SU-DHL-6 (cell line): ENCODE data around the gene PSEN1.

Source experiments
- H2AFZ ChIP-seq: fragments of 200-600 bp; sonication (generic); 2 replicates; pipeline ENCODE4 v1.6.1; 2014; ENCODE audit warnings: low read depth, mild to moderate bottlenecking, moderate library complexity, mixed read lengths, antibody characterized with exemption, low read length; ENCODE audit not compliant: severe bottlenecking
- H3F3A ChIP-seq: fragments of 200-600 bp; shearing (Covaris generic); 2 replicates; pipeline ENCODE4 v1.6.0; 2016; ENCODE audit warnings: antibody characterized with exemption, mild to moderate bottlenecking; ENCODE audit not compliant: insufficient read depth
- H3K27ac ChIP-seq: fragments of 200-600 bp; sonication (generic); 2 replicates; pipeline ENCODE4 v1.5.1; 2016; ENCODE audit warnings: low read depth, mild to moderate bottlenecking, low read length, moderate library complexity, mixed read lengths
- H3K27me3 ChIP-seq: fragments of 200-600 bp; sonication (generic), shearing (Covaris generic); 2 replicates; pipeline ENCODE4 v1.6.0; 2014; ENCODE audit warnings: mild to moderate bottlenecking, low read length
- H3K36me3 ChIP-seq: fragments of 200-600 bp; sonication (generic); 2 replicates; pipeline ENCODE4 v1.6.1; 2014; ENCODE audit warnings: mild to moderate bottlenecking, low read length, mixed read lengths
- H3K4me2 ChIP-seq: fragments of 300-600, 200-600 bp; shearing (Covaris generic), sonication (generic); 2 replicates; pipeline ENCODE4 v1.6.0; 2014; ENCODE audit warnings: low read length, low read depth, mild to moderate bottlenecking; ENCODE audit not compliant: poor library complexity, severe bottlenecking
- H3K4me3 ChIP-seq: fragments of 200-600 bp; sonication (generic); 2 replicates; pipeline ENCODE4 v1.5.1; 2014; ENCODE audit warnings: antibody characterized with exemption, low read length, mild to moderate bottlenecking, mixed read lengths; ENCODE audit not compliant: insufficient read depth, poor library complexity, severe bottlenecking
- H3K79me2 ChIP-seq: fragments of 200-600 bp; sonication (generic); 2 replicates; pipeline ENCODE4 v1.6.1; 2014; ENCODE audit warnings: mild to moderate bottlenecking, low read length, moderate library complexity; ENCODE audit not compliant: insufficient read depth
- H3K9ac ChIP-seq: fragments of 200-600 bp; sonication (generic); 2 replicates; pipeline ENCODE4 v1.7.0; 2014; ENCODE audit warnings: mild to moderate bottlenecking, low read length
- H3K9me2 ChIP-seq: fragments of 200-600 bp; sonication (generic); replicated peaks from 2 replicates; pipeline ENCODE4 v1.6.1; 2014; ENCODE audit warnings: low read length; ENCODE audit not compliant: insufficient read depth
- H3K9me3 ChIP-seq: fragments of 200-600 bp; sonication (generic); 2 replicates; pipeline ENCODE4 v1.6.1; 2014; ENCODE audit warnings: low read length, mixed read lengths; ENCODE audit not compliant: insufficient read depth
- H4K20me1 ChIP-seq: fragments of 200-600 bp; sonication (generic); 2 replicates; pipeline ENCODE4 v1.6.1; 2014; ENCODE audit warnings: low read depth, mild to moderate bottlenecking, antibody characterized with exemption, low read length, moderate library complexity, mixed read lengths
- EZH2phosphoT487 ChIP-seq: fragments of 200-600 bp; sonication (generic), shearing (Covaris generic); conservative IDR thresholded peaks from 2 replicates; pipeline ENCODE4 v1.6.1; 2018; ENCODE audit warnings: mild to moderate bottlenecking, antibody characterized with exemption, low read length, moderate library complexity, mixed read lengths
- TF ChIP-seq, protein P1 (sequence below): fragments of 200-600 bp; sonication (generic); IDR thresholded peaks from one replicate; pipeline ENCODE4 v1.5.1; 2017; ENCODE audit warnings: antibody characterized with exemption, mild to moderate bottlenecking, low read length, moderate library complexity; ENCODE audit not compliant: insufficient read depth, poor library complexity, severe bottlenecking

Gene PSEN1

DNA sequence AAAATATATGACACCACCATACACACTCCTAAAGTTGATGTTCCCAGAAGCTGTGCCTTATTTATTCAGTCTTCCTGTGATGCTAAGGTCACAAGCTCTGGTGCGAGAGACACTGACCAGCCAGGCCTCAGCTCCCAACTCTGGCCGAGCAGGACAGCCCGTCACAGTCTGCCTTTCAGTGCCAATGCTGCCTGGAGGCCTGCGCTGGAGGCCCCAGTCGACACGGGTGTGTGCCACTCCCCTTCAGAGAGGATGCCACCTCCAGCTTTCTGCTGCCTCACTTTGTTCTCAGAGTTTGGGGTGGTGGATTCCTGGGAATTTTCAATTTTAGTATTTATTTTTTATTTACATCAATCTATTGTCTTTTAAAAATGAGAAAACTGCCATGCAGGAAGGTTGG lies 93.7 kb downstream of the PSEN1 start:
- Histone ChIP-seq H3K9me2 (no peaks in the 10 kb centered on the region), H3K4me3 (no peak overlapping the region), H3K9ac (no peak overlapping the region), H3K9me3 (no peaks in the 10 kb centered on the region), H3K27ac (no peak overlapping the region), H2AFZ (no peak overlapping the region), H3K27me3 (no peaks in the 10 kb centered on the region), H3K4me2 (no peak overlapping the region), H3K79me2 (no peaks in the 10 kb centered on the region), H4K20me1 (no peaks in the 10 kb centered on the region), H3F3A (no peaks in the 10 kb centered on the region), H3K36me3 (no peaks in the 10 kb centered on the region)
- no peak for TF ChIP-seq EZH2phosphoT487
- TF ChIP-seq, protein P1, sequence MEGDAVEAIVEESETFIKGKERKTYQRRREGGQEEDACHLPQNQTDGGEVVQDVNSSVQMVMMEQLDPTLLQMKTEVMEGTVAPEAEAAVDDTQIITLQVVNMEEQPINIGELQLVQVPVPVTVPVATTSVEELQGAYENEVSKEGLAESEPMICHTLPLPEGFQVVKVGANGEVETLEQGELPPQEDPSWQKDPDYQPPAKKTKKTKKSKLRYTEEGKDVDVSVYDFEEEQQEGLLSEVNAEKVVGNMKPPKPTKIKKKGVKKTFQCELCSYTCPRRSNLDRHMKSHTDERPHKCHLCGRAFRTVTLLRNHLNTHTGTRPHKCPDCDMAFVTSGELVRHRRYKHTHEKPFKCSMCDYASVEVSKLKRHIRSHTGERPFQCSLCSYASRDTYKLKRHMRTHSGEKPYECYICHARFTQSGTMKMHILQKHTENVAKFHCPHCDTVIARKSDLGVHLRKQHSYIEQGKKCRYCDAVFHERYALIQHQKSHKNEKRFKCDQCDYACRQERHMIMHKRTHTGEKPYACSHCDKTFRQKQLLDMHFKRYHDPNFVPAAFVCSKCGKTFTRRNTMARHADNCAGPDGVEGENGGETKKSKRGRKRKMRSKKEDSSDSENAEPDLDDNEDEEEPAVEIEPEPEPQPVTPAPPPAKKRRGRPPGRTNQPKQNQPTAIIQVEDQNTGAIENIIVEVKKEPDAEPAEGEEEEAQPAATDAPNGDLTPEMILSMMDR = no peak

DNA sequence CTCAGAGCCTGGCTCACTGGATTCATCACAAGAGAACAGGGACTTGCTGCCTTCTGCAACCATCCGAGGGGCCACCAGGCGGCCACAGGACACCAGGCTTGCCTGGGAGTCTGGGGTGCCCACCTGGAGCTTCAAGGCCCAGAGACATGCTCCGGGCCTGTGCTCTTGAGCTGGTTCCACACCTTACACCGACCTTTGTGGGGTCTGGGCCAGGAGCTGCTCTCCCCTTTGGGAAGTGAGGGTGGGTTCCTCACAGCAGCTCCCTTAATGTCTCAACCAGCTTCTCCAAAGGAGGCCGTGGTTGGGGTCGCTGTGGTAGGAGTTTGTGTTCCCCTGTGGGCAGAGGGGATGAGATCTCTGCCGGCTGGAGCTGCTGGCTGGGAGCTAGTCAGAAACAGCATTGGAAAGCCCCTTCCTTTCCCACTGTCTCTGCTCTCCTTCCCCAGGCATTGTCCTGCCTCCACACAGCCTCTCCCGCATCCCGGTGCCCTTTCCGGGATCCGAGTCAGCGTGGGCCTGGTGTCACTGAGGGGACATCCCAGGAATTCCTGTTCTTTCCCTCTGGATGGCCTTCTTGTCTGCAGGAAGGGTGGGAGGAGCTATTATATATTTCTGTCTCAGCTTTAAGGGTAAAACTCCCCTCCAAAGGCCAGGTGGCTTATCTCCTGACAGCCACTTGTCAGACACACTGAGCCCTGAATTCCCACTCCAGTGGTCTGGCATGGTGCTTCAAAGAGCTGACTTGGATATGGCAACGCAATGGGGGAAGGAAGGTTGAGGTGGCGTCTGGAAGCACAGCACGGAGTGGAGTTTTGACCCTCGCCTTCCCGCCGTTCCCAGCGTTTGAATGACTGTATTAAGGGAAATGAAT lies 95.9 kb downstream of the PSEN1 start:
- H3K36me3 ChIP-seq = no peaks in the 10 kb centered on the region
- H3K27me3 ChIP-seq = no peaks in the 10 kb centered on the region
- no peak overlapping the region for H2AFZ ChIP-seq
- H3F3A ChIP-seq = no peaks in the 10 kb centered on the region
- H3K4me3 ChIP-seq = no peak overlapping the region
- H3K9me2 ChIP-seq = no peaks in the 10 kb centered on the region
- no peak overlapping the region for H3K9ac ChIP-seq
- no peaks in the 10 kb centered on the region for H4K20me1 ChIP-seq
- no peaks in the 10 kb centered on the region for H3K9me3 ChIP-seq
- no peak for TF ChIP-seq EZH2phosphoT487
- TF ChIP-seq, protein P1 = peak; percentile 25
- no peak overlapping the region for H3K4me2 ChIP-seq
- no peak overlapping the region for H3K27ac ChIP-seq
- H3K79me2 ChIP-seq = no peaks in the 10 kb centered on the region

DNA sequence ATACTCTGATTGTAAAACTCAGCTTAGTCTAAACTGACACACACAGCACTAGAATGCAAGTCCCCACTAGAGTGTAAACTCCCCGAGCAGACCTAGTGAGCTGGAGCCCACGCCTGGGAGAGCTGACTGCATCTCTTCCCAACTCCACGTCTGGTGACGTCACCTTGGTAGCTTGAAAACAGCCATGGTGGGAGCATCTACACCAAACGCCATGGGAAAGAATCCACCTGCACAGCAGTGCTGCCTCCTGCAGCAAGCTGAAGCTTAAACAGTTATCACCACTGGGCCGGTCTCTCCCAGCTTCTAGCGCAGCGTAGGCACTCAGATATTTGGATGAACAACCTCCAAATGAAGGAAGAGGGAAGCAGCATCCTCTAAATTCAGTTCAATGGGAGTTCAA lies 96.7 kb downstream of the PSEN1 start:
- Histone ChIP-seq H3K27me3 (no peaks in the 10 kb centered on the region), H3F3A (no peaks in the 10 kb centered on the region), H3K4me3 (no peak overlapping the region), H3K4me2 (no peak overlapping the region), H3K9me2 (no peaks in the 10 kb centered on the region), H3K9ac (no peak overlapping the region), H3K9me3 (no peaks in the 10 kb centered on the region), H3K79me2 (no peaks in the 10 kb centered on the region), H3K36me3 (no peaks in the 10 kb centered on the region), H3K27ac (no peak overlapping the region), H4K20me1 (no peaks in the 10 kb centered on the region), H2AFZ (no peak overlapping the region)
- TF ChIP-seq EZH2phosphoT487 = no peak
- TF ChIP-seq, protein P1 = no peak
